ENCODE results near the gene SIGLECL1. TPM values are rescaled to one million over a fixed set of nuclear protein-coding genes. Genes with fewer than 3 reads are reported as not detected.
"Not testable (repeated sequence)": the region's sequence is repeated elsewhere in the genome, so short reads cannot be mapped to it uniquely, and the experiment has no call there.

Gene SIGLECL1
- polyA plus RNA-seq, 1 donor from 2014 or later, result not detected

- no peaks in the 10 kb centered on the region for H3K9me2 ChIP-seq (ENCODE audit: insufficient read depth, low read length)
- H3K9ac ChIP-seq (ENCODE audit: low read length), result no peak overlapping the region
- H3K4me2 ChIP-seq (ENCODE audit: low read length), result no peak overlapping the region
- no peaks in the 10 kb centered on the region for H3K79me2 ChIP-seq (replicated peaks; ENCODE audit: insufficient read depth, low read length)
- no peak overlapping the region for H3K4me3 ChIP-seq (ENCODE audit: low read length)
- no peaks in the 10 kb centered on the region for H4K20me1 ChIP-seq (ENCODE audit: insufficient read depth)
- no peak overlapping the region for H2AFZ ChIP-seq (ENCODE audit: low read depth, low read length)
- H3K27me3 ChIP-seq (ENCODE audit: insufficient read depth, low read depth, low read length), result no peaks in the 10 kb centered on the region
- H3K27ac ChIP-seq (ENCODE audit: low read length), result no peak overlapping the region
- H3K36me3 ChIP-seq (ENCODE audit: insufficient read depth, low read length), result no peaks in the 10 kb centered on the region
- H3F3A ChIP-seq (ENCODE audit: insufficient read depth, low read length, poor library complexity, severe bottlenecking), result no peaks in the 10 kb centered on the region
- H3K9me3 ChIP-seq (ENCODE audit: low read length), result no peaks in the 10 kb centered on the region
- TF ChIP-seq POLR2AphosphoS5 (IDR thresholded peaks at IDR 0.05), result no peak
- no peak for TF ChIP-seq TAF1 (IDR thresholded peaks at IDR 0.05; ENCODE audit: low read depth)
- TF ChIP-seq SMC3 (conservative IDR thresholded peaks at IDR 0.05; ENCODE audit: poor library complexity), result no peak
Measured at GRCh38 chr19:51219971-51220370, 30.9 kb upstream of the SIGLECL1 start.

GRCh38 chr19:51220996-51221395, 29.9 kb upstream of the SIGLECL1 start:
- H3K9me3 ChIP-seq (ENCODE audit: low read length), result no peaks in the 10 kb centered on the region
- no peak overlapping the region for H3K9ac ChIP-seq (ENCODE audit: low read length)
- H3K27ac ChIP-seq (ENCODE audit: low read length), result no peak overlapping the region
- H2AFZ ChIP-seq (ENCODE audit: low read depth, low read length), result no peak overlapping the region
- no peaks in the 10 kb centered on the region for H4K20me1 ChIP-seq (ENCODE audit: insufficient read depth)
- TF ChIP-seq EP300 (conservative IDR thresholded peaks at IDR 0.05; ENCODE audit: poor library complexity, severe bottlenecking) (no peak), SMC3 (conservative IDR thresholded peaks at IDR 0.05; ENCODE audit: poor library complexity) (no peak), REST (IDR thresholded peaks at IDR 0.05; ENCODE audit: borderline replicate concordance) (no peak), EZH2 (IDR thresholded peaks at IDR 0.05; ENCODE audit: borderline replicate concordance, insufficient read depth, low read length, poor library complexity, severe bottlenecking) (no peak), MXI1 (conservative IDR thresholded peaks at IDR 0.05; ENCODE audit: poor library complexity, severe bottlenecking) (no peak), TAF1 (IDR thresholded peaks at IDR 0.05; ENCODE audit: low read depth) (no peak)
- H3F3A ChIP-seq (ENCODE audit: insufficient read depth, low read length, poor library complexity, severe bottlenecking), result no peaks in the 10 kb centered on the region
- H3K9me2 ChIP-seq (ENCODE audit: insufficient read depth, low read length), result no peaks in the 10 kb centered on the region
- H3K4me3 ChIP-seq (ENCODE audit: low read length), result no peak overlapping the region
- no peaks in the 10 kb centered on the region for H3K36me3 ChIP-seq (ENCODE audit: insufficient read depth, low read length)
- H3K27me3 ChIP-seq (ENCODE audit: insufficient read depth, low read depth, low read length), result no peaks in the 10 kb centered on the region
- no peaks in the 10 kb centered on the region for H3K79me2 ChIP-seq (replicated peaks; ENCODE audit: insufficient read depth, low read length)
- H3K4me2 ChIP-seq (ENCODE audit: low read length), result no peak overlapping the region

GRCh38 chr19:51224163-51224641, 26.7 kb upstream of the SIGLECL1 start:
- H4K20me1 ChIP-seq (ENCODE audit: insufficient read depth), result no peaks in the 10 kb centered on the region
- H3K9me2 ChIP-seq (ENCODE audit: insufficient read depth, low read length), result no peaks in the 10 kb centered on the region
- H3K27me3 ChIP-seq (ENCODE audit: insufficient read depth, low read depth, low read length), result no peaks in the 10 kb centered on the region
- no peaks in the 10 kb centered on the region for H3K36me3 ChIP-seq (ENCODE audit: insufficient read depth, low read length)
- no peaks in the 10 kb centered on the region for H3K9me3 ChIP-seq (ENCODE audit: low read length)
- no peak overlapping the region for H3K27ac ChIP-seq (ENCODE audit: low read length)
- no peak overlapping the region for H3K4me3 ChIP-seq (ENCODE audit: low read length)
- H3K4me2 ChIP-seq (ENCODE audit: low read length), result no peak overlapping the region
- H3K79me2 ChIP-seq (replicated peaks; ENCODE audit: insufficient read depth, low read length), result no peaks in the 10 kb centered on the region
- no peaks in the 10 kb centered on the region for H3F3A ChIP-seq (ENCODE audit: insufficient read depth, low read length, poor library complexity, severe bottlenecking)
- no peak overlapping the region for H2AFZ ChIP-seq (ENCODE audit: low read depth, low read length)
- H3K9ac ChIP-seq (ENCODE audit: low read length), result no peak overlapping the region
- TF ChIP-seq TAF1 (IDR thresholded peaks at IDR 0.05; ENCODE audit: low read depth), result no peak
- TF ChIP-seq EP300 (conservative IDR thresholded peaks at IDR 0.05; ENCODE audit: poor library complexity, severe bottlenecking), result no peak
- TF ChIP-seq REST (IDR thresholded peaks at IDR 0.05; ENCODE audit: borderline replicate concordance), result no peak
- no peak for TF ChIP-seq RAD21 (conservative IDR thresholded peaks at IDR 0.05)
- TF ChIP-seq CTCF (IDR thresholded peaks at IDR 0.05; ENCODE audit: poor library complexity, severe bottlenecking), result no peak

- not testable (repeated sequence) for H4K20me1 ChIP-seq (ENCODE audit: insufficient read depth); H3K27ac ChIP-seq (ENCODE audit: low read length); H3K79me2 ChIP-seq (replicated peaks; ENCODE audit: insufficient read depth, low read length); H2AFZ ChIP-seq (ENCODE audit: low read depth, low read length); H3K27me3 ChIP-seq (ENCODE audit: insufficient read depth, low read depth, low read length); H3F3A ChIP-seq (ENCODE audit: insufficient read depth, low read length, poor library complexity, severe bottlenecking); H3K9me3 ChIP-seq (ENCODE audit: low read length); H3K9me2 ChIP-seq (ENCODE audit: insufficient read depth, low read length); H3K9ac ChIP-seq (ENCODE audit: low read length); H3K4me3 ChIP-seq (ENCODE audit: low read length); H3K4me2 ChIP-seq (ENCODE audit: low read length); H3K36me3 ChIP-seq (ENCODE audit: insufficient read depth, low read length)
Measured at GRCh38 chr19:51224898-51225393, 25.9 kb upstream of the SIGLECL1 start, which contains the start of gene CD33. Gene CD33, plus strand, starts transcription at chr19:51225080. Its CDS starts 39 bp downstream, at chr19:51225119.

All from neural cell (in vitro differentiated cells).